K562 (cell line): Measurements from ENCODE around the gene EEFSEC. TPM values are rescaled to one million over a fixed set of nuclear protein-coding genes. Genes with fewer than 3 reads are reported as not detected.

Source experiments
- ATAC-seq: fragments of 200-7000 bp; cut with Tn5 transposase; 3 replicates; pipeline ENCODE4 v1.9.1; 2020; ENCODE audit warnings: moderate library complexity
- BruUV-seq: library from RNA; stranded (reverse); fragments of 400-500 nt; replicated peaks from 2 replicates; lab custom pipeline; 2021; lab: Mats Ljungman, UMichigan
- CTCF ChIA-PET: fragments of 300-600 bp; formaldehyde crosslinking; extraction: SDS; loops from one replicate; lab custom pipeline; 2021; ENCODE audit warnings: low intra/inter-chr PET ratio; lab: Yijun Ruan, JAX
- POLR2A ChIA-PET: fragments of 300-600, 350-650 bp; sonication (Branson Sonifier 250); formaldehyde crosslinking; extraction: SDS; loops from one replicate; lab custom pipeline; 2021; ENCODE audit warnings: antibody characterized with exemption, inconsistent platforms; lab: Yijun Ruan, JAX
- DNase-seq, 4 experiments: peaks; one replicate each; pipeline versions ENCODE4 v3.0.0 to v3.0.0-alpha.2; 2011 to 2018; ENCODE audit warnings: low spot score in 3 of 4, mixed read lengths in 3 of 4; ENCODE audit errors: extremely low read depth in 1 of 4
- FAIRE-seq: peaks from 2 replicates; lab custom pipeline; 2011; peaks lifted over from hg19 to GRCh38; lab: Jason Lieb, UNC
- H2AFZ ChIP-seq: 2 replicates; pipeline ENCODE4 v1.6.0; 2011; ENCODE audit warnings: low read depth, low read length, control low read depth, inconsistent platforms
- H3K27ac ChIP-seq: fragments of 200-600 bp; 3 replicates; pipeline ENCODE4 v1.8.0; 2011; ENCODE audit warnings: low read depth, mild to moderate bottlenecking, control low read depth, inconsistent platforms, low read length, moderate library complexity, mixed read lengths; ENCODE audit errors: extremely low read depth
- H3K27me3 ChIP-seq, 2 experiments: fragments of 300-600 bp in 1 of 2; 2 replicates in 1 of 2; 3 replicates in 1 of 2; pipeline versions ENCODE4 v1.6.0 to v1.8.0; 2011; ENCODE audit warnings: inconsistent platforms in 2 of 2, low read length in 2 of 2, mild to moderate bottlenecking in 1 of 2, mixed read lengths in 1 of 2, moderate library complexity in 1 of 2; ENCODE audit not compliant: control insufficient read depth in 2 of 2, insufficient read depth in 2 of 2
- H3K36me3 ChIP-seq: fragments of 300-600 bp; 3 replicates; pipeline ENCODE4 v1.8.0; 2011; ENCODE audit warnings: mild to moderate bottlenecking, low read length, inconsistent platforms; ENCODE audit not compliant: control insufficient read depth, insufficient read depth
- H3K4me1 ChIP-seq, 2 experiments: fragments of 200-600 bp in 1 of 2; replicated peaks in 1 of 2; 2 replicates in 1 of 2; 3 replicates in 1 of 2; pipeline versions ENCODE4 v1.5.1 to v1.8.0; 2011; ENCODE audit warnings: inconsistent platforms in 2 of 2, low read length in 2 of 2, mild to moderate bottlenecking in 1 of 2, mixed read lengths in 1 of 2, moderate library complexity in 1 of 2; ENCODE audit not compliant: control insufficient read depth in 2 of 2, insufficient read depth in 2 of 2
- H3K4me2 ChIP-seq: 2 replicates; pipeline ENCODE4 v1.6.1; 2011; ENCODE audit warnings: low read length, control low read depth, inconsistent platforms, mixed read lengths; ENCODE audit not compliant: insufficient read depth
- H3K4me3 ChIP-seq: fragments of 200-600 bp; sonication (generic), shearing (Covaris generic); 2 replicates; pipeline ENCODE4 v1.5.1; 2016; ENCODE audit warnings: control low read depth, inconsistent platforms
- H3K79me2 ChIP-seq: fragments of 200-600 bp; 3 replicates; pipeline ENCODE4 v1.8.0; 2011; ENCODE audit warnings: low read length, inconsistent platforms; ENCODE audit not compliant: control insufficient read depth, insufficient read depth
- H3K9ac ChIP-seq, 2 experiments: 2 replicates each; pipeline versions ENCODE4 v1.6.0 to v1.6.1; 2011; ENCODE audit warnings: low read depth in 2 of 2, low read length in 2 of 2, control low read depth in 1 of 2, inconsistent platforms in 1 of 2, mild to moderate bottlenecking in 1 of 2, mixed read lengths in 1 of 2; ENCODE audit not compliant: insufficient read depth in 1 of 2
- H3K9me1 ChIP-seq: one replicate; pipeline ENCODE4 v1.6.0; 2011; ENCODE audit warnings: inconsistent platforms, mild to moderate bottlenecking, low read length, moderate library complexity; ENCODE audit not compliant: control insufficient read depth, insufficient read depth
- H3K9me3 ChIP-seq: replicated peaks from 2 replicates; pipeline ENCODE4 v1.5.1; 2011; ENCODE audit warnings: low read depth, low read length, inconsistent platforms; ENCODE audit not compliant: control insufficient read depth, insufficient read depth
- H4K20me1 ChIP-seq: replicated peaks from 2 replicates; pipeline ENCODE4 v1.6.1; 2011; ENCODE audit warnings: low read length, inconsistent platforms, mixed read lengths; ENCODE audit not compliant: control insufficient read depth, insufficient read depth
- ASH1L ChIP-seq: fragments of 450-650 bp; IDR thresholded peaks from 2 replicates; pipeline ENCODE4 v1.6.1; 2018; ENCODE audit warnings: borderline replicate concordance, mild to moderate bottlenecking, low read depth; ENCODE audit not compliant: partially characterized antibody
- KDM2B ChIP-seq: fragments of 250-450 bp; sonication (Bioruptor Pico); IDR thresholded peaks from 2 replicates; pipeline ENCODE4 v1.8.0; 2021; ENCODE audit warnings: mild to moderate bottlenecking, moderate library complexity
- LCOR ChIP-seq: sonication (generic); formaldehyde crosslinking; IDR thresholded peaks from 2 replicates; pipeline ENCODE4 v1.8.0; 2022; ENCODE audit warnings: mild to moderate bottlenecking, missing genetic modification reagents
- MLLT1 ChIP-seq, 2 experiments: fragments of 450-650 bp; IDR thresholded peaks; 2 replicates each; pipeline ENCODE4 v1.6.1; 2016
- ZNF140 ChIP-seq: fragments of 250-450 bp; sonication (Bioruptor Pico); IDR thresholded peaks from 2 replicates; pipeline ENCODE4 v1.8.0; 2021; ENCODE audit warnings: moderate library complexity, mild to moderate bottlenecking, inconsistent platforms
- ZNF316 ChIP-seq: fragments of 450-650 bp; IDR thresholded peaks from 2 replicates; pipeline ENCODE4 v1.6.1; 2016
- ZNF395 ChIP-seq: fragments of 200-800 bp; sonication (Bioruptor generic); IDR thresholded peaks from 2 replicates; pipeline ENCODE4 v1.6.1; 2017; ENCODE audit warnings: missing genetic modification characterization, missing compliant biosample characterization
- ZNF407 ChIP-seq: fragments of 450-650 bp; IDR thresholded peaks from 2 replicates; pipeline ENCODE4 v1.6.1; 2016; ENCODE audit warnings: low read depth
- ZNF668 ChIP-seq: fragments of 250-450 bp; sonication (Bioruptor Pico); IDR thresholded peaks from 2 replicates; pipeline ENCODE4 v1.8.0; 2022; ENCODE audit warnings: mild to moderate bottlenecking, inconsistent platforms
- ZNF75A ChIP-seq: fragments of 450-650 bp; formaldehyde crosslinking; IDR thresholded peaks from 2 replicates; pipeline ENCODE4 v1.4.0; 2020; ENCODE audit warnings: mild to moderate bottlenecking
- WGBS: fragments of 100-300 bp; shearing (Covaris generic); methylation state at CpG from one replicate; pipeline ENCODE4 v1.1.6; 2016; ENCODE audit warnings: low coverage, mixed read lengths; ENCODE audit not compliant: insufficient coverage; ENCODE audit errors: missing lambda C conversion rate; 5-methylcytosine and 5-hydroxymethylcytosine counted together
- in situ Hi-C: fragments of 300-500 bp; cut with MboI; formaldehyde crosslinking; loops from 4 replicates; pipeline ENCODE4 v1.15.0; 2018; ENCODE audit warnings: inconsistent platforms, mixed read lengths
- intact Hi-C: fragments of 100-400 bp; cut with micrococcal nuclease; formaldehyde crosslinking; loops from 2 replicates; pipeline ENCODE4 v1.14.2; 2022
- polyA plus RNA-seq, 8 experiments: library from polyadenylated mRNA; depleted of rRNA in 4 of 8; stranded (reverse) in 5 of 8; unstranded in 3 of 8; fragments of >200 nt; fragmentation: Nextera tagmentation in 2 of 8; fragmentation: Illumina TruSeq in 1 of 8; extraction: Ambion mirVana in 2 of 8; extraction: Trizol in 1 of 8; gene quantifications; 2 replicates each; pipeline versions ENCODE4 v1.2.1 to v1.2.3, GENCODE V29; 2011 to 2014; ENCODE audit warnings: inconsistent platforms in 1 of 8, missing spikeins in 1 of 8
- total RNA-seq, 7 experiments: library from RNA; depleted of rRNA in 6 of 7; stranded (reverse); fragments of >200 nt in 6 of 7; fragmentation: Illumina TruSeq in 2 of 7; extraction: Trizol in 2 of 7; gene quantifications; 2 replicates each; pipeline versions ENCODE4 v1.2.1 to v1.2.3, GENCODE V29; 2011 to 2021; ENCODE audit warnings: low replicate concordance in 1 of 7

The EEFSEC gene
- total and polyA plus RNA-seq, 9 of the 15 experiments (the other 6 are each of a cell fraction or from before 2014, with no cell fraction given) = 0.35 to 11.8 (median 7.7) TPM

- Histone ChIP-seq H3K9me1 (no peaks in the 10 kb centered on the region), H4K20me1 (no peaks in the 10 kb centered on the region), H3K4me3 (no peak overlapping the region)
- POLR2A ChIA-PET = no interaction called here
- WGBS = 86% methylated on average over 5 of the region's 5 CpGs
- TF ChIP-seq MLLT1 (IDR thresholded peaks at IDR 0.05) (no peak), LCOR (no peak), ZNF75A (no peak), ZNF395 (CRISPR knock-in tag) (no peak), ZNF668 (CRISPR knock-in tag) (no peak), KDM2B (CRISPR knock-in tag) (no peak), ASH1L (no peak), ZNF316 (no peak), ZNF140 (CRISPR knock-in tag) (no peak), ZNF407 (no peak)
- TF ChIP-seq, all 486 proteins: peak for 0
- ATAC-seq (no peak), FAIRE-seq (no peak), DNase-seq (no peak)
- Histone ChIP-seq H3K27ac (no peak overlapping the region), H3K4me1 (peaks cover 0 to 5% of the 10 kb centered on the region in 2 experiments; a peak in 1 of 5 replicates), H3K79me2 (no peaks in the 10 kb centered on the region), H3K27me3 (no peaks in the 10 kb centered on the region), H3K9me3 (no peaks in the 10 kb centered on the region), H2AFZ (no peak overlapping the region), H3K9ac (no peak overlapping the region), H3K36me3 (no peaks in the 10 kb centered on the region), H3K4me2 (no peak overlapping the region)
- in situ Hi-C loops (no loop called here), intact Hi-C loops (no loop called here)
- BruUV-seq = no TSS peak
- CTCF ChIA-PET = no interaction called here
Observed at GRCh38 chr3:128372281-128372680, 219.0 kb downstream of the EEFSEC start.
